Osteocyte (in vitro differentiated cells): Measurements from ENCODE around the gene TSC22D1. TPM values are rescaled to one million over a fixed set of nuclear protein-coding genes. Genes with fewer than 3 reads are reported as not detected.

Experiments
- DNase-seq: peaks from one replicate; pipeline ENCODE4 v3.0.0; 2021; ENCODE audit warnings: mixed read lengths; ENCODE audit not compliant: unreplicated experiment; ENCODE audit errors: extremely low spot score
- H3K27ac Mint-ChIP-seq: one replicate; pipeline ENCODE4 v1.8.0; 2021; ENCODE audit warnings: mild to moderate bottlenecking, mixed read lengths; ENCODE audit not compliant: unreplicated experiment
- H3K27me3 Mint-ChIP-seq: one replicate; pipeline ENCODE4 v1.8.0; 2021; ENCODE audit warnings: mixed read lengths; ENCODE audit not compliant: unreplicated experiment
- H3K36me3 Mint-ChIP-seq: one replicate; pipeline ENCODE4 v1.8.0; 2021; ENCODE audit warnings: mixed read lengths; ENCODE audit not compliant: unreplicated experiment
- H3K4me1 Mint-ChIP-seq: one replicate; pipeline ENCODE4 v1.8.0; 2021; ENCODE audit warnings: mixed read lengths; ENCODE audit not compliant: unreplicated experiment
- H3K4me3 Mint-ChIP-seq: one replicate; pipeline ENCODE4 v1.8.0; 2021; ENCODE audit warnings: mild to moderate bottlenecking, moderate library complexity, mixed read lengths; ENCODE audit not compliant: unreplicated experiment
- H3K9me3 Mint-ChIP-seq: one replicate; pipeline ENCODE4 v1.8.0; 2021; ENCODE audit warnings: mixed read lengths; ENCODE audit not compliant: unreplicated experiment
- total RNA-seq: library from RNA; stranded (reverse); gene quantifications from 2 replicates; pipeline ENCODE4 v1.2.1, GENCODE V29; 2021
- TF ChIP-seq, protein P1 (sequence below): fragments of 200-600 bp; sonication (generic); IDR thresholded peaks from 2 replicates; pipeline ENCODE4 v1.5.0; 2021; ENCODE audit warnings: antibody characterized with exemption, mild to moderate bottlenecking, moderate library complexity

TSC22D1 gene
- total RNA-seq, 1 donor from 2014 or later = 118 TPM

GRCh38 chr13:44435919-44436510 lies 140.1 kb downstream of the TSC22D1 start:
- no peak for DNase-seq
- Mint-ChIP-seq H3K36me3 (peaks cover 25% of the 10 kb centered on the region), H3K4me1 (peaks cover 37% of the 10 kb centered on the region), H3K9me3 (no peaks in the 10 kb centered on the region), H3K27ac (peak overlapping the region; percentile 98), H3K4me3 (peak overlapping the region; percentile 87), H3K27me3 (no peaks in the 10 kb centered on the region)
- TF ChIP-seq, protein P1, sequence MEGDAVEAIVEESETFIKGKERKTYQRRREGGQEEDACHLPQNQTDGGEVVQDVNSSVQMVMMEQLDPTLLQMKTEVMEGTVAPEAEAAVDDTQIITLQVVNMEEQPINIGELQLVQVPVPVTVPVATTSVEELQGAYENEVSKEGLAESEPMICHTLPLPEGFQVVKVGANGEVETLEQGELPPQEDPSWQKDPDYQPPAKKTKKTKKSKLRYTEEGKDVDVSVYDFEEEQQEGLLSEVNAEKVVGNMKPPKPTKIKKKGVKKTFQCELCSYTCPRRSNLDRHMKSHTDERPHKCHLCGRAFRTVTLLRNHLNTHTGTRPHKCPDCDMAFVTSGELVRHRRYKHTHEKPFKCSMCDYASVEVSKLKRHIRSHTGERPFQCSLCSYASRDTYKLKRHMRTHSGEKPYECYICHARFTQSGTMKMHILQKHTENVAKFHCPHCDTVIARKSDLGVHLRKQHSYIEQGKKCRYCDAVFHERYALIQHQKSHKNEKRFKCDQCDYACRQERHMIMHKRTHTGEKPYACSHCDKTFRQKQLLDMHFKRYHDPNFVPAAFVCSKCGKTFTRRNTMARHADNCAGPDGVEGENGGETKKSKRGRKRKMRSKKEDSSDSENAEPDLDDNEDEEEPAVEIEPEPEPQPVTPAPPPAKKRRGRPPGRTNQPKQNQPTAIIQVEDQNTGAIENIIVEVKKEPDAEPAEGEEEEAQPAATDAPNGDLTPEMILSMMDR = no peak

DNA sequence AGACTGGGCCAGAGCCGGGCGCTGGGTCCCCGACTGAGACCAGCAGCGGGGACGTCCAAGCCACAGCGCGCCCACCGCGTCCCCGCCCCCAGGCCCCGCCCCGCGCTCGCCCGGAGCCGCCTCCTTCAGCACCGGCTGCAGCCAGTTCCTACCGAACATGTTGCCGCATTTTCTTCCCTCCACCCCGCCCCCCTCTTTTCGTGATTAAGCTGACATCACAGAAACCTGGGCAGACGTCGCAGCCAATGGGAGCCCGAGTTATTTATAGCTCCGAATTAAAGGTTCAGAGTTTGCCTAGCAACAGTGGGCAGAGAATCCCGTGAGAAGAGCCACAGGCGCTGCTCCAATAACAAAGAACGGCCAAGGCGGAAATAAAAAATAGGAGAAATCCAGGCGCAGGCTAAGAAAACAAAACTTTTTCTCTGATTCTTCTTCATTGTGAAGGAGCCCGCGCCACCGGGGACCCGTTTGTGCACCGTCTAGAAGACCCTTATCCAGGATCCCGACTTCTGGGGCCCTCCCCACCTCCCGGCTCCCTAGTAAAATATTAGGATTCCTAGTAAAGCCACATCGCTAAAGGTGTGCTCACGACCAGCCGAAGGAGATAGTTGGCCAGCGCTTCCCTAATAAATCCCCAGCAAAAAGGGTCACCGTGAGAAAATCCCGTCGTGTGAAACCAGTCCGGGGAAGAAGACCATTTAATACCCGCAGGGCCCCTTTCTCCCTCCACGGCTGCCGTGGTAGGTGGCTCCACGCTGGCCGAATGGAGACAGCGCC lies 140.8 kb downstream of the TSC22D1 start:
- TF ChIP-seq, protein P1 = no peak
- H3K9me3 Mint-ChIP-seq = no peaks in the 10 kb centered on the region
- H3K4me1 Mint-ChIP-seq = peaks cover 35% of the 10 kb centered on the region

DNA sequence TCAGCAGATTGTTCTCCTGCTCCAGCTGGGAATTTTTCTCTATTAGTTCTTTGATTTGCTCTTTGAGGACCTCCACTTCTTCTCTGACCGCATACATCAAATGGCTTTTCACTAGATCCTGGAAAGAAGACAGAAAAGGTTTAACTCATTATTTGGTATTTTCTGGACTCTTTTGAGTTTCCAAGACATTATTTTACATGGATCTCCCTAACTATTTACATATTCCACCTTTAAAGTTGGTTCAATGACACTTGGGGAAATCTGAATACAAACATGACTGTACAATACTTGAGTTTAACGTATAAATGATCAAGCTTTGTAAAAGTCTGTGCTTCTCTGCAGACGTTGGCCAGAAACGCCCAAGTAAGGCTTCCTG lies 141.4 kb downstream of the TSC22D1 start:
- H3K27ac Mint-ChIP-seq = peak overlapping the region; percentile 98
- H3K4me3 Mint-ChIP-seq = peak overlapping the region; percentile 87
- peaks cover 35% of the 10 kb centered on the region for H3K4me1 Mint-ChIP-seq
- no peaks in the 10 kb centered on the region for H3K9me3 Mint-ChIP-seq
- H3K36me3 Mint-ChIP-seq = peaks cover 27% of the 10 kb centered on the region
- TF ChIP-seq, protein P1 = no peak
- DNase-seq = no peak
- H3K27me3 Mint-ChIP-seq = no peaks in the 10 kb centered on the region

More for the DNA sequence above, 140.8 kb downstream of the TSC22D1 start:
- Mint-ChIP-seq H3K27ac (peak overlapping the region; percentile 98), H3K4me3 (peak overlapping the region; percentile 87), H3K36me3 (peaks cover 27% of the 10 kb centered on the region), H3K27me3 (no peaks in the 10 kb centered on the region)
- peak; percentile 96 for DNase-seq

GRCh38 chr13:44433863-44434765 lies 142.0 kb downstream of the TSC22D1 start:
- Mint-ChIP-seq H3K4me1 (peaks cover 35% of the 10 kb centered on the region), H3K4me3 (peak overlapping the region; percentile 87), H3K27ac (peak overlapping the region; percentile 98), H3K9me3 (no peaks in the 10 kb centered on the region), H3K36me3 (peaks cover 27% of the 10 kb centered on the region), H3K27me3 (no peaks in the 10 kb centered on the region)
- TF ChIP-seq, protein P1 = no peak
- no peak for DNase-seq
